Naive thymus-derived CD8-positive, alpha-beta T cell (primary cell): ENCODE data around the gene ATF6B. TPM values are rescaled to one million over a fixed set of nuclear protein-coding genes. Genes with fewer than 3 reads are reported as not detected.

Experiments used
- ATAC-seq, 2 donors: fragments of 150-1000 bp; cut with Tn5 transposase in 1 of 2; sonication (Bioruptor Pico), chemical (Tn5 transposase) in 1 of 2; 1 replicate in 1 of 2; 2 replicates in 1 of 2; pipeline ENCODE4 v1.10.0; 2021; ENCODE audit warnings: mild to moderate bottlenecking in 2 of 2, moderate library complexity in 2 of 2
- POLR2A ChIA-PET: fragments of 350-600 bp; sonication (Branson Sonifier 250); formaldehyde crosslinking; loops from one replicate; lab custom pipeline; 2021; ENCODE audit warnings: antibody characterized with exemption; lab: Charles Lee
- DNase-seq, 10 donors: peaks; one replicate each; pipeline versions ENCODE4 v3.0.0 to v3.0.0-alpha.2; 2020 to 2022
- H3K27ac Mint-ChIP-seq, 10 donors: one replicate each; pipeline ENCODE4 v1.8.0; 2020 to 2022; ENCODE audit warnings: mild to moderate bottlenecking in 10 of 10, mixed read lengths in 10 of 10, moderate library complexity in 4 of 10, inconsistent platforms in 1 of 10
- H3K27me3 Mint-ChIP-seq, 5 donors: one replicate each; pipeline ENCODE4 v1.8.0; 2021 to 2022; ENCODE audit warnings: mixed read lengths in 5 of 5
- H3K36me3 Mint-ChIP-seq, 3 donors: one replicate each; pipeline ENCODE4 v1.8.0; 2020 to 2022; ENCODE audit warnings: mixed read lengths in 3 of 3, mild to moderate bottlenecking in 2 of 3, inconsistent platforms in 1 of 3
- H3K4me1 Mint-ChIP-seq, 4 donors: one replicate each; pipeline ENCODE4 v1.8.0; 2021 to 2022; ENCODE audit warnings: mixed read lengths in 4 of 4
- H3K4me3 Mint-ChIP-seq, 10 donors: one replicate each; pipeline ENCODE4 v1.8.0; 2020 to 2022; ENCODE audit warnings: mild to moderate bottlenecking in 10 of 10, mixed read lengths in 10 of 10, moderate library complexity in 6 of 10, inconsistent platforms in 1 of 10
- H3K9me3 Mint-ChIP-seq, 9 donors: one replicate each; pipeline ENCODE4 v1.8.0; 2020 to 2022; ENCODE audit warnings: mixed read lengths in 9 of 9, mild to moderate bottlenecking in 3 of 9, inconsistent platforms in 1 of 9, moderate library complexity in 1 of 9
- polyA plus RNA-seq, 3 donors: library from polyadenylated mRNA; unstranded; fragments of 300-500 nt; fragmentation: Illumina TruSeq; gene quantifications; one replicate each; pipeline ENCODE4 v1.2.3, GENCODE V29; 2021
- total RNA-seq, 8 experiments: library from RNA in 2 of 8; stranded (reverse) in 2 of 8; gene quantifications; one replicate each; pipeline ENCODE4 v1.2.3 and lab custom pipeline; 2021 to 2026

The ATF6B gene
- total and polyA plus RNA-seq, 5 experiments from 2014 or later, result 17.5 to 141 (median 25.7) TPM

DNA sequence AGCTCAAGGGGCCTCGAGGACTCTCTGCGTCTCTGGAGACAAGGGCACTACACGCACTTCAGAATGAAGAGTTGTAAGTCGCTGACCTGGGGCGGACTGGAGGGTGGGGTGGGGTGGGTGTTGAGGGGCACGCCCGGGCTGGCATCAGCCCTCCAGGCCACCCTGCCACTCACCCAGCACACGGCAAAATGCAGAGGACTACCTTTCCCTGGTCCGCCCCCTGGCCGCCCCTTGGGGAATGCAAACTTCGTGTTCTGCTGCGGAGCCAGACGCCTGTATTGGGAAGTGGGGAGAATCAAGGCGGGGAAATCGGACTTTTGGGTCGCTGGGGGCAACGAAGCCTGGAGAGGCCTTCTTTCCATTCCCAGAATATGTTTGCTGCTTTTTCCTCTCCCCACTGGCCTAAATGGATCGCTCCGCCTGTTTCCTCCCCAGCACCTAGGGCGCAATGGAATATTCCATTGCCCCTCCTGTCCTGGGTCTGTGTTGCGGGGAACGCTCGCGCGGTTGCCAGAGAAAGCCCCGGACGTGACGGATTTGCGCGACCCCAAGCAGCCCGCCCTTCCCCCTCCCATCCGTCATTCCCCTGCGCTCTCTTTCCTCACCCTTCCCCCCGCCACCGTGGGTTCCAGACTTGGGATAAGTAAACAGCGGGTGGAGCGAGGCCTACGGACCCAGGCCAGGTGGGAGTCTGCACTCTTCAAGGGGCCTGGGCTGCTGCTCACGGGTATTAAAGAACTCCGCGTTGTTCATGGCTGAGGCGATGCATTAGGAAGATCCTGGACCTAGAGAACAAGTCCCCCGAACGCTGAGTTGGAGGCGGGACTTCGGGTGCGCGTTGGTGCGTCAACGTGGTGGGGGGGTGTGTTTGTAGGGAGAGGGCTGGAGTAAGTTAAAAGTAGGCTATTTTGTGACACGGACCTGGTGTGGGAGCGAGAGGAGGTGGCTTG is 25.8 kb upstream of the ATF6B start, which contains the start of gene PPT2:
Gene PPT2, plus strand, starts transcription at position 578 of the 950 bp plus-strand sequence. CDS start 454 bp downstream, outside the sequence.
- H3K27ac Mint-ChIP-seq, result peak within 1 kb of the TSS; percentile 87 to 99 (median 98)
- ATAC-seq (peak; percentile 65 to 79), DNase-seq (peak; percentile 60 to 92 (median 83))
- peaks cover 0 to 16% (median 4%) of the 10 kb centered on the region in 5 donors for H3K27me3 Mint-ChIP-seq
- peaks cover 45 to 73% (median 53%) of the 10 kb centered on the region in 4 donors for H3K4me1 Mint-ChIP-seq
- H3K4me3 Mint-ChIP-seq, result peak within 1 kb of the TSS; percentile 88 to 100 (median 98)
- peaks cover 6 to 24% (median 8%) of the 10 kb centered on the region in 3 donors for H3K36me3 Mint-ChIP-seq
- POLR2A ChIA-PET, result interaction anchor here (0.6 to 1.6 kb wide), 6 partner anchors 23 to 691 kb away, joined by 3 to 9 read pairs (median 4); partner anchors contain the start of gene AGPAT1
- no peaks in the 10 kb centered on the region for H3K9me3 Mint-ChIP-seq

DNA sequence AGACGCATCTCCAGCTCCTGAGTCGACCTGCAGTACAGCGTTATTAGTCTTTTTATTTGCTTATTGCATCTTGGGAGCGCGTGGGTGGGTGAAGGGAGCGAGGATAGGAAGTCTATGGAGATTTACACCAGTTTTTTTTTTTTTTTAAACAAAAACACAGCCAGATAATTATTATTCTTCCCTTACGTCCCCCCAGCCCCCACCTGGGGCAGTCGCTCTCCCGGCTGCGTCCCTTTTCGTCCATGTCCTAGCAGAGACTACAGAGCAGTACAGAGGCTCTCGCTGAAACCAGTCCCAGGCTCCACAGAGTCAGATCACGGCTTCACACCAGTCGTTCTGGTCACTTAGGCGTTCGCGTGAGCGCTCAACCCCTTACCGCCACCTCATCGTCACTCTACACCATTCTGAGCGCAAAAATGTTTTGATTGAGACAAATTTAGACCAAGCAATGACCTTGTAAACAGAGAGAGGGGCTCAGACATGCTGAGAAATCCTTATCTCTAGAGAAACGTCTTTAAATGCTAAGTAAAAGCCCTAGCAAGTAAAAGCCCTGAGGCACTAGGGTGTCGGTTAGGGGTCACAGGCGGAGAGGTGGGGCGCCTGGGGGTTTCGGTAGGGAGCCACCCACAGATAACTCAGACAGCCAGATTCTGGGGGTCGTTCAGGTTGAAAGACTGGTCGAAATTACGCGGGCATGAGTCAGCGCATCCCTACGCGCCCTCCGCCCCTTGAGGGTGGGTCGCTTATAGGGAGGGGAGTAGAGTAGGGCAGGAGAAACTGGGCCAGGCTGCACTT is 24.9 kb upstream of the ATF6B start:
- peak in 3 of 10 donors; percentile 5 to 62 (median 8) for DNase-seq
- H3K4me3 Mint-ChIP-seq, result peak overlapping the region; percentile 64 to 100 (median 86)

DNA sequence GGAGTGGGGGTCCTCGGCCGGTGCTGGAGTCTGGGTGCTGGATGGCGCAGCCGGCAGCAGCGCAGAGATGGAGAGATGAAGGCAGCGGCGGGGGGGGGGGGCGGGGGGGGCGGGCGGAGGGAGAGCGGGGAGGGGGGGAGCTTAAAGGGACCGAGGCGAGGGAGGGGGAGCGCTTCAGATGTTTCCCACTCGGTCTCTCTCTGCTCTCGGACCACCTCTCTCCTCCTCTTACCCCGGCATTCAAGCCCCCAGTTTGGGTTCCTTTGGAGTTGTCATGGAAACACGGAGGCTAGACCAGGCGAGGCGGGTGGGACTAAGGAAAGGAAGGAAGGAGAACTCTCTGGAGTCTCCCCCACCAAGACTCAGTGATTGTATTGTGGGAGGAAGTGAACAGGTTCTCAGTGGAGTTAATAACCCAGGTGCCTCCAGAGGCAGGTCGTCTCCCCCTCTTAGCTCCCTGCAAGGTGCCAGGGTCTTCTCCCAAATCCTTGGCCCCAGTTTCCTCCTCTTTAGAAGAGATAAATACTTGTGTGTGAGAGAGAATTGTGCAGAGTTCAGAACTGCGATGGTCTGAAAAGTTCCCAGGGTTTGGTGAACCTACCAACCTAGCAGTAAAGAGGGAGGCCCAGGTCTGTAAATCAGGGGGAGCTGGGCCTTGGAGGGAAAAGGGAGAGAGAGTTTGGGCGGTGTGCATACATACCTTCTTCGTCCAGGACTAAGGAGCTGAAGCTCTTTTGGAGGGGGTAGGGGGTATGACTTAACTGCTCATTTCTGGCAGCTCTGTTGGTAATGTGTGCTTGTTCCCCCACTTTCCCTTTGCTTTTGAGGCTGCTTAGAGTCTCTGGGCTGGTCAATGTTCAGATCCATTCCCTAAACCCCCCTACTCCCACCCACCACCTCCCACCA is 24.1 kb upstream of the ATF6B start, which contains the start of gene PRRT1:
Gene PRRT1, minus strand, starts transcription at position 77 of the 906 bp plus-strand sequence. CDS start 112 bp downstream, outside the sequence.
- POLR2A ChIA-PET, result interaction anchor here (1.0 to 1.9 kb wide), 8 partner anchors 16 to 180 kb away, joined by 3 to 21 read pairs (median 6); partner anchors contain the start of genes ATF6B, DXO, FKBPL and GPSM3
- H3K4me3 Mint-ChIP-seq, result peak within 1 kb of the TSS; percentile 81 to 100 (median 91)
- H3K4me1 Mint-ChIP-seq, result peaks cover 45 to 76% (median 66%) of the 10 kb centered on the region in 4 donors
- DNase-seq, result peak in 3 of 10 donors; percentile 27 to 61 (median 34)
- H3K27me3 Mint-ChIP-seq, result peaks cover 0 to 27% (median 4%) of the 10 kb centered on the region in 5 donors
- no peaks in the 10 kb centered on the region for H3K9me3 Mint-ChIP-seq
- peak within 1 kb of the TSS; percentile 79 to 99 (median 93) for H3K27ac Mint-ChIP-seq
- ATAC-seq, result no peak
- peaks cover 0 to 13% (median 0%) of the 10 kb centered on the region in 3 donors for H3K36me3 Mint-ChIP-seq

More for the DNA sequence above, 24.9 kb upstream of the ATF6B start:
- no peaks in the 10 kb centered on the region for H3K9me3 Mint-ChIP-seq
- H3K36me3 Mint-ChIP-seq, result peaks cover 0 to 21% (median 4%) of the 10 kb centered on the region in 3 donors
- POLR2A ChIA-PET, result interaction anchor here (0.6 to 1.9 kb wide), 8 partner anchors 17 to 54 kb away, joined by 3 to 21 read pairs (median 6); partner anchors contain the start of genes ATF6B, FKBPL, GPSM3 and PBX2
- no peak for ATAC-seq
- H3K27me3 Mint-ChIP-seq, result peaks cover 0 to 23% (median 4%) of the 10 kb centered on the region in 5 donors
- H3K27ac Mint-ChIP-seq, result peak overlapping the region; percentile 80 to 99 (median 92)
- peaks cover 50 to 82% (median 61%) of the 10 kb centered on the region in 4 donors for H3K4me1 Mint-ChIP-seq

DNA sequence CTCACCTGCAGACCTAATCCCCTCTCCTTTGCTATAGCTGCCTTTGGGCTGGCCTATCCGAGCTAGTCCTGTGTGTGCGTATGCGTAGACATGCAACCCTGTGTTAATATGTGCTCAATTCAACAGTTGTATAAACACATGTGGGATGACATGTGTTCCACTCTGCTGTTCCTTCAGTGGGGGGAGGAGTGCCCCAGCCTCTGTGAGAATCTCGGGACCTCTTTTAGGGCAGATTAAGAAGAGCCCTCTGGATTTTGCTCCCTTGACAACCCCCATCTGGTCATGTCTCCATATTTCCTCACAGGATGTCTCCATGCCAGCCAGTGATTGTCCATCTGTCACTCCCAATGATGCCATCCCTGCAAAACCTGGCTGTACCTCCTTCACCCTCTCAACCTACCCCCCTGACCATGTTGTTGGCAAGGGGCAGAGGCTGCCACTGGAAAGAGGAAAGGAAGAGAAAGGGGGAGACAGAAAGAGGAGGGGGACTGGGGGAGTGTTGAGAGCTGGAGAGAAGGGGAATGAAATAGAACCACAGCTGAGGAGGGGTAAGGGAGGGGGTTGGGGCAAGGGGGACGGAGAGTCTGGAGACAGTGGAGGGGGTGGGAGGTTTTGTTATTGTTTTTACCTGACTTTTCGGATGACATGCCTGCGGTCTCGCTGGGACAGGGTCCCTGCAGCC is 23.3 kb upstream of the ATF6B start:
- Mint-ChIP-seq H3K27me3 (peaks cover 0 to 31% (median 4%) of the 10 kb centered on the region in 5 donors), H3K4me1 (peaks cover 45 to 76% (median 66%) of the 10 kb centered on the region in 4 donors), H3K4me3 (peak overlapping the region; percentile 81 to 100 (median 91)), H3K36me3 (peaks cover 0 to 11% (median 0%) of the 10 kb centered on the region in 3 donors), H3K27ac (peak overlapping the region; percentile 38 to 98 (median 92)), H3K9me3 (no peaks in the 10 kb centered on the region)
- DNase-seq (peak in 4 of 10 donors; percentile 33 to 66 (median 42)), ATAC-seq (peak in 1 of 2 donors; percentile 24)
- POLR2A ChIA-PET, result interaction anchor here (1.2 to 1.9 kb wide), 8 partner anchors 15 to 179 kb away, joined by 3 to 21 read pairs (median 6); partner anchors contain the start of genes ATF6B, DXO, FKBPL and GPSM3

DNA sequence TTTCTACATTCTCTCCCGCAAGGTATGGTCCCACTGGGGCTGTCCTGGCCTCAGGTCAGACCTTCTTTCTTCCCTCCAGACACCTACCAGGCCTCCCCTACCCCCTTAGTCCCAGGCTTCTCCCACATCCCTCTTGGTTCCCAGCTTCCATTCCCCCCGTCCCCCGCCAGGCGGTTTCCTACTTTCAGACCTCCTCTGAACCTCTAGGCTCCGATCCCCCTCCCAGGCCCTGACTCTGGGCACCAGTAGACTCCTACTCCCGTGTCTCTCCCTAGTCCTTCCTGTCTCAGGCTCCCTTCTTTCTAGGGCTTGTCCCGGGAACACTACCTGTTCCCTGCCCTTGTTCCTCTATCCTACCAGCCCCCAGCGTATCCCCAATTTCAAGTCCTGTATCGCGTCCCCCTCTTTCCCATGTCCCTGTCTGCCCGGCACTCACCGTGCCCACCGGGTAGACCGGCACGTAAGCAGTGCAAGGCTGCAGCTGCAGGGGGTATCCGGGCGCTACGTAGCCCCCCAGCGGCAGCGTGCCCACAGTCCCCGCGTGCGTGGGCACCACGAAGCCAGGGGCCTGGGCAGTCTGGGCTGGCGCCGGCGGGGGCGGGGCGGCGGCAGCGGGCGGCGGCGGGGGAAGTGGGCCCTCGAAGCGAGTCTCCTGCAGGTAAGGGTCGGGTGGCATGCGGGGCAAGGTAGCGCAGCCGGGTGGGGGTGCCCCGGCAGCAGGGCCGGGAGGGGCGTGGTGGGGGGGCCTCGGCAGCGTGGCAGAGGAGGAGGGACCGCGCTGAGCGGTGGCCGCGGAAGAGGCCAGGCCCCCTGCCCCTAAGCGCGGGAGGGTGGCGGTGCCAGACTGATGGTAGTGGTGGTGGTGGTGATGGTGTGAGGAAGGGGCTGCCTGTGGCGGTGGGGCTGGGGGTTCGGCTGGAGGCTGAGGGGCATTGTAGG is 22.2 kb upstream of the ATF6B start:
- Mint-ChIP-seq H3K9me3 (no peaks in the 10 kb centered on the region), H3K27me3 (peaks cover 0 to 34% (median 4%) of the 10 kb centered on the region in 5 donors), H3K4me1 (peaks cover 43 to 70% (median 59%) of the 10 kb centered on the region in 4 donors), H3K4me3 (peak overlapping the region; percentile 81 to 100 (median 91)), H3K27ac (peak overlapping the region in 9 of 10 donors; percentile 50 to 95 (median 84)), H3K36me3 (peaks cover 0 to 5% (median 0%) of the 10 kb centered on the region in 3 donors)
- POLR2A ChIA-PET, result interaction anchor here (1.0 to 1.6 kb wide), 5 partner anchors 14 to 178 kb away, joined by 3 to 7 read pairs (median 3); partner anchors contain the start of genes AGPAT1, DXO and GPSM3
- ATAC-seq, result no peak
- DNase-seq, result peak in 2 of 10 donors; percentile 14 to 59

DNA sequence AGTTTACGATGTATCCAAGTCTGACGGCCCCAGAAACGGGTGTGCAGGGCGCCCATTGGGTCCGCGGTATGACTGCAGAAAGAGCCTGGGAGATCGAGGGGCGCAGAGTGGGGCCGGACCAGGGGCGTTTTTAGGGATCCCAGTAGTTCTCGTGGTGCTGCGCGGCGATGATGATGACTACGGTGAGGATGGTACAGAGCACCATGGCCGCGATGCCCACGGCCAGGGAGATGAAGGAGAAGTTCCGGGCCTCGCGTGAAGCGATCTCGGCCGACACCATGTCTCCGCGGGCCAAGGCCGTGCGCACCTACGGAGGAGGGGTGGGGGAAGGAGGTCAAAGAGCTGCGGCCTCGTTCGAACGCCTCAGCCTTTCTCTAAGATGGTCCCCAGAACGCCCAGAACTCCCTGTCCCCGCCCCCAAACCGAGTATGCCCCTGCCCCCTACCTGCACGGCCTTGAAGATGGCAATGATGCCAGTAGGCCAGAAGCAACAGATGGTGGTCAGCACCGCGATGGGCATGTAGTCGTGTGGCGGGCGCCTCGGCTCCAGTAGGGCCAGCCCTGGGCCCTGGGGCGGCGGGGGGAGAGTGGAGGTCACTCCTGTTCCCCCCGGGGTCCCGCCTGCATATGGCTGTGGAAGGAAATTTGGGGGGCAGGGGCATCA is 21.2 kb upstream of the ATF6B start:
- peaks cover 0 to 34% (median 4%) of the 10 kb centered on the region in 5 donors for H3K27me3 Mint-ChIP-seq
- H3K36me3 Mint-ChIP-seq, result peaks cover 0 to 5% (median 0%) of the 10 kb centered on the region in 3 donors
- peak overlapping the region; percentile 38 to 95 (median 90) for H3K27ac Mint-ChIP-seq
- H3K4me1 Mint-ChIP-seq, result peaks cover 37 to 60% (median 52%) of the 10 kb centered on the region in 4 donors
- POLR2A ChIA-PET, result interaction anchor here (0.8 to 1.6 kb wide), 5 partner anchors 14 to 46 kb away, joined by 3 to 7 read pairs (median 4); partner anchors contain the start of genes AGPAT1, FKBPL and GPSM3
- DNase-seq (peak in 1 of 10 donors; percentile 58), ATAC-seq (peak; percentile 1 to 20)
- H3K9me3 Mint-ChIP-seq, result no peaks in the 10 kb centered on the region
- H3K4me3 Mint-ChIP-seq, result peak overlapping the region; percentile 81 to 94 (median 86)

DNA sequence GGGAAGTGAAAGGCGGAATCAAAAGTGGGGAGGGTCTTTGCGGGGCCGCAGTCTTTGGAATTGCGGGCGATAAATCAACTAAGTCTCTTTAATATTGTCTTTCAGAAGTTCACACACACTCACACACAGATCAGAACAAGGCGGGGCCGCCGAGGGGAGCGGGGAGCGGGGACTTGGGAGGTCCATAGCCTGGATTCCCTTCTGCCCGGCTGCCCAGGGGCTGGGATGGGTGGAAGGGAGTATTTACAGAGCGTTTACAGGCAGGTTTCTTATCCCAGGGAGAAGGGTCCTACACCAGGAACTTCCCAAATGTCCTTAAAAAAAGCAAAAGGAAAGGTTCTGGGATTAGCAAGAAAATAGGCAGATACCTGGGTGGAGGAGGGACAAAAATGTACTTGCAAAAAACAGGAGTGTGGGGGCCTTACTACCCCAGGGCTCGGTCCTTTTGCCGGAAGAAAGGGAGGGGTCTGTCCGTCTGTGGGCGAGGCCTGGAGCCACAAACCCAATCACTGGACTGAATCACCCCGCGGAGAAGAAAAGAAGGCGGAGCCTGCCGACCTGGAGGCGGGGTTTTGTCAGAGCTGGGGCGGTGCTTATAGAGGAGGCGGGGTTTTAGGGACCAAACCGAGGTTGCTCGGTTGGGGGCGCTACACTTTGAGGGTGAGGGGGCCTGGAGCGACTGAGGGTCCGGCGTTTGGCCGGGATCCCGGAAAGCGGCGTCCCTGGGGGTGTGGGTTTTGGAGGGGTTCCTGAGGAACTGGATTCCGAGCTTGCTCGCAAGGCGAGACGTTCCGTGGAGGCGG is 20.4 kb upstream of the ATF6B start:
- peak; percentile 66 to 71 for ATAC-seq
- H3K4me1 Mint-ChIP-seq, result peaks cover 33 to 53% (median 47%) of the 10 kb centered on the region in 4 donors
- H3K36me3 Mint-ChIP-seq, result peaks cover 0 to 5% (median 0%) of the 10 kb centered on the region in 3 donors
- POLR2A ChIA-PET, result interaction anchor here (0.6 to 1.6 kb wide), 8 partner anchors 13 to 1153 kb away, joined by 3 to 7 read pairs (median 4); partner anchors contain the start of genes AGPAT1, ATF6B, FKBPL and GPSM3
- peak overlapping the region; percentile 38 to 95 (median 90) for H3K27ac Mint-ChIP-seq
- no peaks in the 10 kb centered on the region for H3K9me3 Mint-ChIP-seq
- DNase-seq, result peak; percentile 55 to 84 (median 72)
- peaks cover 0 to 34% (median 4%) of the 10 kb centered on the region in 5 donors for H3K27me3 Mint-ChIP-seq
- peak overlapping the region; percentile 81 to 94 (median 86) for H3K4me3 Mint-ChIP-seq
